Heart left ventricle (tissue), 16 donors: ENCODE measurements around the gene FRMPD4. TPM values are rescaled to one million over a fixed set of nuclear protein-coding genes. Genes with fewer than 3 reads are reported as not detected.

Experiments used
- ATAC-seq, 4 donors: fragments of 200-7000 bp; cut with Tn5 transposase; one replicate each; pipeline ENCODE4 v1.9.1; 2020 to 2022; ENCODE audit warnings: moderate library complexity in 4 of 4, mild to moderate bottlenecking in 3 of 4, moderate number of reproducible peaks in 1 of 4
- DNase-seq, 5 donors: peaks; one replicate each; pipeline ENCODE4 v3.0.0-alpha.2; 2020
- H3K27ac ChIP-seq, 12 donors: fragments of 200-600 bp; sonication (generic) in 4 of 12; one replicate each; pipeline versions ENCODE4 v1.5.0 to v1.8.0; 2016 to 2022; ENCODE audit warnings: mild to moderate bottlenecking in 2 of 12
- H3K27me3 ChIP-seq, 9 donors: fragments of 200-600 bp; sonication (generic) in 2 of 9; one replicate each; pipeline versions ENCODE4 v1.5.1 to v1.8.0; 2016 to 2022; ENCODE audit warnings: mild to moderate bottlenecking in 3 of 9
- H3K36me3 ChIP-seq, 9 donors: fragments of 200-600 bp; sonication (generic) in 2 of 9; one replicate each; pipeline versions ENCODE4 v1.5.0 to v1.8.0; 2018 to 2022; ENCODE audit warnings: mild to moderate bottlenecking in 2 of 9
- H3K4me1 ChIP-seq, 12 donors: fragments of 200-600 bp; sonication (generic) in 4 of 12; one replicate each; pipeline versions ENCODE4 v1.5.0 to v1.8.0; 2016 to 2022; ENCODE audit warnings: mild to moderate bottlenecking in 3 of 12
- H3K4me3 ChIP-seq, 12 donors: fragments of 200-600 bp; sonication (generic) in 4 of 12; one replicate each; pipeline versions ENCODE4 v1.5.0 to v1.8.0; 2017 to 2022; ENCODE audit warnings: mild to moderate bottlenecking in 9 of 12, moderate library complexity in 4 of 12
- H3K9me3 ChIP-seq, 12 donors: fragments of 200-600 bp; sonication (generic) in 4 of 12; one replicate each; pipeline versions ENCODE4 v1.5.0 to v1.8.0; 2016 to 2022; ENCODE audit warnings: mild to moderate bottlenecking in 1 of 12
- POLR2A ChIP-seq, 2 donors: fragments of 450-650 bp; IDR thresholded peaks; one replicate each; pipeline ENCODE4 v1.6.1; 2017; ENCODE audit warnings: antibody characterized with exemption in 2 of 2, mild to moderate bottlenecking in 2 of 2, moderate library complexity in 2 of 2
- WGBS, 4 donors: extraction: QIAGEN DNeasy Blood & Tissue Kit in 2 of 4; methylation state at CpG; one replicate each; pipeline versions ENCODE4 v1.1.5 to v1.1.7; 2013 to 2018; 5-methylcytosine and 5-hydroxymethylcytosine counted together
- intact Hi-C, 10 donors: fragments of 100-400 bp; cut with DNase I; formaldehyde crosslinking; loops; one replicate each; pipeline versions ENCODE4 v1.11.1 to v1.14.2; 2022
- polyA plus RNA-seq, 2 donors: library from polyadenylated mRNA; stranded (reverse); fragments of 200-250 nt; gene quantifications; one replicate each; pipeline ENCODE4 v1.2.3, GENCODE V29; 2013
- total RNA-seq, 9 donors: library from RNA; depleted of rRNA in 2 of 9; stranded (reverse); fragments of >200 nt in 2 of 9; fragmentation: NEBNext Ultra II Directional in 3 of 9; extraction: Animal tissue kit (Norgen Biotek cat#: 25700) in 3 of 9; gene quantifications; one replicate each; pipeline versions ENCODE4 v1.1.0 to v1.2.4, GENCODE V29; 2016 to 2023
- TF ChIP-seq, protein P1 (sequence below), 12 donors: fragments of 200-600 bp; sonication (generic) in 4 of 12; IDR thresholded peaks; one replicate each; pipeline versions ENCODE4 v1.5.0 to v1.8.0; 2018 to 2022; ENCODE audit warnings: antibody characterized with exemption in 12 of 12, mild to moderate bottlenecking in 5 of 12
- donor health status: ischemic (EF 13 %, LVEDD 7.1; RV severe dilation, severe dysfunction).
- donor health status: healthy with polysubstance abuse.
- donor health status: DM: no; HTN: yes; CAD: no.
- donor health status: DM: no; HTN: no; CAD: no.
- donor health status: ischemic (EF 25% LVEDD 6.9; RV normal size, moderate dysfunction).
- donor health status: ischemic (EF 25% LVEDD 5.7; RV mildly dilated, moderate dysfunction).
- donor health status: healthy.
- donor health status: DM: yes; HTN: yes; CAD: no.
- donor health status: ischemic (EF 35%, LVEDD 5.7; RV mildly dilated, moderate dysfunction).
- donor health status: nonischemic (EF 11% LVEDD 7.7; RV severe dilation, severe dysfunction).
- donor health status: DM: yes; HTN: yes; CAD: no.
- donor health status: PGD.
- donor health status: ischemic (EF 29% LVEDD 5.4; RV normal size, mild dysfunction).
- donor health status: nonischemic (EF 23%, LVEDD 6.1; RV moderate dilation, normal function).

The FRMPD4 gene
- total and polyA plus RNA-seq, 11 donors: 0.07 to 4.2 (median 1.4) TPM

DNA sequence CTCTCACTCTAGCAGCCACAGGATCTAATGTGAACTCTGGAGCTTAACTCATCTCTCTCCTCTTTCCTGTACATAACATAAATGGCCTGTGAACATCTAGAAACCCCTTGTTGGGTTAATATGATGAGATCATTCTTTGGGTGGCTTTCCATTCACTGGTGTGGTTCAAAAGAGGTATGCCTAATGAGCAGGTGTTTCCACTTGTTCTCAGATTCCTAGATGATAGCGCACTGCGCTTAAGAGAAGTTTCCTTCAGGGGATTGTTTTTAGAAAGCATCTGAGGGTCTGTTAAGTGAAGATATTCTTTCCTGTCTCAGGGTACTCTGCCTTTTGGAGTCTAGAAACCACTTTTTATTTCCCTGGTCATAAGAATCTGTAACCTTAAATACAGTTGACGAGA lies 32.5 kb downstream of the FRMPD4 start:
- no peaks in the 10 kb centered on the region for H3K9me3 ChIP-seq
- intact Hi-C loops: no loop called here
- no peak for TF ChIP-seq POLR2A (IDR thresholded peaks at IDR 0.05)
- TF ChIP-seq, protein P1, sequence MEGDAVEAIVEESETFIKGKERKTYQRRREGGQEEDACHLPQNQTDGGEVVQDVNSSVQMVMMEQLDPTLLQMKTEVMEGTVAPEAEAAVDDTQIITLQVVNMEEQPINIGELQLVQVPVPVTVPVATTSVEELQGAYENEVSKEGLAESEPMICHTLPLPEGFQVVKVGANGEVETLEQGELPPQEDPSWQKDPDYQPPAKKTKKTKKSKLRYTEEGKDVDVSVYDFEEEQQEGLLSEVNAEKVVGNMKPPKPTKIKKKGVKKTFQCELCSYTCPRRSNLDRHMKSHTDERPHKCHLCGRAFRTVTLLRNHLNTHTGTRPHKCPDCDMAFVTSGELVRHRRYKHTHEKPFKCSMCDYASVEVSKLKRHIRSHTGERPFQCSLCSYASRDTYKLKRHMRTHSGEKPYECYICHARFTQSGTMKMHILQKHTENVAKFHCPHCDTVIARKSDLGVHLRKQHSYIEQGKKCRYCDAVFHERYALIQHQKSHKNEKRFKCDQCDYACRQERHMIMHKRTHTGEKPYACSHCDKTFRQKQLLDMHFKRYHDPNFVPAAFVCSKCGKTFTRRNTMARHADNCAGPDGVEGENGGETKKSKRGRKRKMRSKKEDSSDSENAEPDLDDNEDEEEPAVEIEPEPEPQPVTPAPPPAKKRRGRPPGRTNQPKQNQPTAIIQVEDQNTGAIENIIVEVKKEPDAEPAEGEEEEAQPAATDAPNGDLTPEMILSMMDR (IDR thresholded peaks at IDR 0.05): no peak
- DNase-seq: no peak
- no peaks in the 10 kb centered on the region for H3K27me3 ChIP-seq
- no peak overlapping the region for H3K4me3 ChIP-seq
- no peak overlapping the region for H3K27ac ChIP-seq
- no peaks in the 10 kb centered on the region for H3K4me1 ChIP-seq
- 77 to 84% (median 81%) methylated on average over 3 of the region's 3 CpGs for WGBS, 4 donors
- no peak for ATAC-seq
- H3K36me3 ChIP-seq: no peaks in the 10 kb centered on the region

- no peaks in the 10 kb centered on the region for H3K4me1 ChIP-seq
- ATAC-seq (no peak), DNase-seq (no peak)
- H3K27ac ChIP-seq: no peak overlapping the region
- intact Hi-C loops: no loop called here
- no peaks in the 10 kb centered on the region for H3K9me3 ChIP-seq
- WGBS, 4 donors: 57 to 89% (median 69%) methylated on average over 2 of the region's 2 CpGs
- H3K36me3 ChIP-seq: no peaks in the 10 kb centered on the region
- H3K27me3 ChIP-seq: no peaks in the 10 kb centered on the region
- no peak overlapping the region for H3K4me3 ChIP-seq
- TF ChIP-seq, protein P1 (IDR thresholded peaks at IDR 0.05): no peak
- no peak for TF ChIP-seq POLR2A (IDR thresholded peaks at IDR 0.05)
Measured at GRCh38 chrX:12174358-12174757, 36.1 kb downstream of the FRMPD4 start.

DNA sequence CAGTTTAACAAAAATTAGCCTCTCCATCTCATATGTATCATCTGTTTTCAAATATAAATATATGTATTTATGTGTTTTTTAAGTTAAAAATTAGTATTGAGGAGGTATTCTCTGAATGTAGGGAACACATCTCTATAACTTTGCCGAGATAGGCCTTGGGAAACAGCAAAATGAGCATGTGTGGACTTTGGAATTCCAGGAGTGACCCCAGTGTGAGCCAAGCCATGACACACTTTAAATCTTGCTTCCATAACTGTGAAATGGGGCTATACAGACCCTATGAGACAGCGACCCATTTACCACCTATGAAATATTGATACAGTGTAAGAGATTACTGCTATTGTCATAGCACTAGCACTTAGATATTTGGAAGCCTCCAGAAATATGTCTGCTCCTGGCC lies 58.8 kb downstream of the FRMPD4 start:
- H3K4me1 ChIP-seq: no peaks in the 10 kb centered on the region
- H3K27me3 ChIP-seq: no peaks in the 10 kb centered on the region
- H3K27ac ChIP-seq: no peak overlapping the region
- intact Hi-C loops: no loop called here
- DNase-seq (no peak), ATAC-seq (no peak)
- no peak overlapping the region for H3K4me3 ChIP-seq
- TF ChIP-seq, protein P1 (IDR thresholded peaks at IDR 0.05): no peak
- TF ChIP-seq POLR2A (IDR thresholded peaks at IDR 0.05): no peak
- H3K36me3 ChIP-seq: no peaks in the 10 kb centered on the region
- WGBS, 4 donors: 64 to 88% (median 74%) methylated on average over 2 of the region's 2 CpGs
- no peaks in the 10 kb centered on the region for H3K9me3 ChIP-seq

- H3K4me1 ChIP-seq: no peaks in the 10 kb centered on the region
- intact Hi-C loops: no loop called here
- WGBS, 4 donors: 60 to 86% (median 70%) methylated on average over 1 of the region's 1 CpG
- DNase-seq (no peak), ATAC-seq (no peak)
- peaks cover 0 to 3% (median 0%) of the 10 kb centered on the region in 9 donors for H3K27me3 ChIP-seq
- H3K4me3 ChIP-seq: no peak overlapping the region
- no peak overlapping the region for H3K27ac ChIP-seq
- no peak for TF ChIP-seq POLR2A (IDR thresholded peaks at IDR 0.05)
- TF ChIP-seq, protein P1 (IDR thresholded peaks at IDR 0.05): no peak
- H3K36me3 ChIP-seq: no peaks in the 10 kb centered on the region
- H3K9me3 ChIP-seq: no peaks in the 10 kb centered on the region
Measured at GRCh38 chrX:12206413-12206812, 68.1 kb downstream of the FRMPD4 start.
